SK-N-SH (cell line): ENCODE measurements around the gene MMAA. TPM values are rescaled to one million over a fixed set of nuclear protein-coding genes. Genes with fewer than 3 reads are reported as not detected.

ENCODE experiments used
- CTCF ChIA-PET: fragments of 300-600, 350-600 bp; formaldehyde crosslinking; extraction: SDS; loops from one replicate; lab custom pipeline; 2021; lab: Yijun Ruan, JAX
- POLR2A ChIA-PET: fragments of 350-600 bp; sonication (Branson Sonifier 250); formaldehyde crosslinking; extraction: SDS; loops from one replicate; lab custom pipeline; 2020; ENCODE audit warnings: antibody characterized with exemption, inconsistent platforms; lab: Yijun Ruan, JAX
- DNase-seq: peaks from one replicate; pipeline ENCODE4 v3.0.0; 2012
- H2AFZ ChIP-seq: fragments of 200-600 bp; sonication (generic); 2 replicates; pipeline ENCODE4 v1.8.1; 2016; ENCODE audit warnings: antibody characterized with exemption, mild to moderate bottlenecking, low read depth
- H3F3A ChIP-seq: fragments of 200-600 bp; sonication (generic); replicated peaks from 2 replicates; pipeline ENCODE3; 2016; ENCODE audit warnings: antibody characterized with exemption, mild to moderate bottlenecking; ENCODE audit not compliant: insufficient read depth
- H3K27ac ChIP-seq, 2 experiments: fragments of 200-500 bp in 1 of 2; fragments of 200-600 bp in 1 of 2; sonication (Bioruptor generic) in 1 of 2; sonication (generic), shearing (Covaris generic) in 1 of 2; 2 replicates each; pipeline versions ENCODE4 v1.5.1 to v1.6.1; 2014 to 2016; ENCODE audit warnings: low read depth in 2 of 2, inconsistent platforms in 1 of 2, low read length in 1 of 2, mild to moderate bottlenecking in 1 of 2, mixed read lengths in 1 of 2
- H3K27me3 ChIP-seq: fragments of 200-600 bp; sonication (generic), shearing (Covaris generic); 2 replicates; pipeline ENCODE4 v1.6.1; 2016; ENCODE audit warnings: mixed run types; ENCODE audit not compliant: insufficient read depth
- H3K36me3 ChIP-seq, 2 experiments: fragments of 200-500 bp in 1 of 2; fragments of 200-600 bp in 1 of 2; sonication (Bioruptor generic) in 1 of 2; sonication (generic) in 1 of 2; replicated peaks in 1 of 2; 2 replicates each; pipeline versions ENCODE3 to v1.5.1; 2014 to 2016; ENCODE audit warnings: low read length in 1 of 2, mild to moderate bottlenecking in 1 of 2; ENCODE audit not compliant: insufficient read depth in 2 of 2, control insufficient read depth in 1 of 2
- H3K4me1 ChIP-seq, 2 experiments: fragments of 200-500 bp in 1 of 2; fragments of 200-600 bp in 1 of 2; sonication (Bioruptor generic) in 1 of 2; sonication (generic), shearing (Covaris generic) in 1 of 2; 2 replicates each; pipeline versions ENCODE4 v1.5.1 to v1.6.1; 2014 to 2016; ENCODE audit warnings: low read depth in 1 of 2, low read length in 1 of 2, mixed run types in 1 of 2; ENCODE audit not compliant: insufficient read depth in 2 of 2, control insufficient read depth in 1 of 2
- H3K4me2 ChIP-seq: fragments of 200-600 bp; sonication (generic), shearing (Covaris generic); 2 replicates; pipeline ENCODE4 v1.6.1; 2017; ENCODE audit warnings: mixed run types
- H3K4me3 ChIP-seq, 2 experiments: fragments of 200-500 bp in 1 of 2; fragments of 200-600 bp in 1 of 2; sonication (Bioruptor generic) in 1 of 2; sonication (generic), shearing (Covaris generic) in 1 of 2; 2 replicates each; pipeline versions ENCODE4 v1.5.1 to v1.8.1; 2014 to 2016; ENCODE audit warnings: low read depth in 2 of 2, inconsistent platforms in 1 of 2, low read length in 1 of 2, mild to moderate bottlenecking in 1 of 2, mixed read lengths in 1 of 2, moderate library complexity in 1 of 2
- H3K79me2 ChIP-seq: fragments of 200-600 bp; sonication (generic); 2 replicates; pipeline ENCODE4 v1.8.1; 2017; ENCODE audit warnings: mild to moderate bottlenecking; ENCODE audit not compliant: insufficient read depth
- H3K9ac ChIP-seq: fragments of 200-600 bp; sonication (generic); 2 replicates; pipeline ENCODE4 v1.6.1; 2017; ENCODE audit warnings: mixed run types
- H3K9me2 ChIP-seq: fragments of 200-600 bp; sonication (generic); 2 replicates; pipeline ENCODE4 v1.6.1; 2017; ENCODE audit warnings: mixed run types
- H3K9me3 ChIP-seq: fragments of 200-600 bp; sonication (generic); 2 replicates; pipeline ENCODE4 v1.6.1; 2017; ENCODE audit warnings: mixed run types, mild to moderate bottlenecking, moderate library complexity
- H4K20me1 ChIP-seq: fragments of 200-600 bp; sonication (generic); 2 replicates; pipeline ENCODE4 v1.6.1; 2017; ENCODE audit warnings: mild to moderate bottlenecking, mixed run types; ENCODE audit not compliant: insufficient read depth
- CHD2 ChIP-seq: fragments of 150-350 bp; IDR thresholded peaks from 2 replicates; pipeline ENCODE4 v1.6.1; 2018; ENCODE audit warnings: low read length; ENCODE audit not compliant: partially characterized antibody
- FOXJ3 ChIP-seq: sonication (generic); formaldehyde crosslinking; IDR thresholded peaks from 2 replicates; pipeline ENCODE4 v1.5.1; 2020; ENCODE audit warnings: mild to moderate bottlenecking, missing genetic modification reagents
- GABPA ChIP-seq: IDR thresholded peaks from 2 replicates; pipeline ENCODE4 v1.4.0; 2012; ENCODE audit warnings: low read depth, mild to moderate bottlenecking
- GATA2 ChIP-seq: sonication (generic); formaldehyde crosslinking; IDR thresholded peaks from 2 replicates; pipeline ENCODE4 v1.5.0; 2020; ENCODE audit warnings: mild to moderate bottlenecking, missing genetic modification reagents
- JUND ChIP-seq: IDR thresholded peaks from 2 replicates; pipeline ENCODE4 v1.4.0; 2012
- MAX ChIP-seq: IDR thresholded peaks from 2 replicates; pipeline ENCODE4 v1.4.0; 2012; ENCODE audit warnings: low read depth
- MEF2A ChIP-seq: IDR thresholded peaks from 2 replicates; pipeline ENCODE4 v1.4.0; 2012; ENCODE audit warnings: low read depth, borderline replicate concordance
- MXI1 ChIP-seq: IDR thresholded peaks from 2 replicates; pipeline ENCODE4 v1.6.1; 2012; ENCODE audit warnings: mild to moderate bottlenecking, low read depth, low read length, improper control_type of control experiment
- NFIC ChIP-seq: IDR thresholded peaks from 2 replicates; pipeline ENCODE4 v1.4.0; 2012; ENCODE audit warnings: borderline replicate concordance
- PBX3 ChIP-seq: IDR thresholded peaks from 2 replicates; pipeline ENCODE4; 2012
- RAD21 ChIP-seq: IDR thresholded peaks from 2 replicates; pipeline ENCODE4 v1.6.1; 2012; ENCODE audit warnings: mild to moderate bottlenecking, low read length
- REST ChIP-seq: IDR thresholded peaks from 2 replicates; pipeline ENCODE4 v1.6.1; 2012; ENCODE audit warnings: mild to moderate bottlenecking, low read depth, low read length, moderate library complexity
- RFX5 ChIP-seq: IDR thresholded peaks from 2 replicates; pipeline ENCODE4 v1.6.1; 2012; ENCODE audit warnings: mild to moderate bottlenecking, improper control_type of control experiment, low read length
- SMC3 ChIP-seq: IDR thresholded peaks from 2 replicates; pipeline ENCODE4 v1.6.1; 2012; ENCODE audit warnings: low read depth, low read length, improper control_type of control experiment
- TCF12 ChIP-seq: IDR thresholded peaks from 2 replicates; pipeline ENCODE4 v1.4.0; 2012
- ZBTB33 ChIP-seq: IDR thresholded peaks from 2 replicates; pipeline ENCODE4 v1.4.0; 2012; ENCODE audit warnings: low read depth, borderline replicate concordance
- WGBS: methylation state at CpG from one replicate; pipeline ENCODE4 v1.1.6; 2017; ENCODE audit warnings: low lambda C conversion rate; 5-methylcytosine and 5-hydroxymethylcytosine counted together
- polyA plus RNA-seq, 3 experiments: library from polyadenylated mRNA; depleted of rRNA; stranded (reverse); fragments of >200 nt; gene quantifications; 2 replicates each; pipeline ENCODE4 v1.2.3, GENCODE V29; 2012
- TF ChIP-seq, protein P1 (sequence below): fragments of 150-350 bp; IDR thresholded peaks from 2 replicates; pipeline ENCODE4 v1.6.1; 2016; ENCODE audit warnings: mild to moderate bottlenecking, low read depth, low read length

Gene MMAA
- polyA plus RNA-seq, 1 of the 3 experiments (the other 2 are of a cell fraction): 2.2 TPM

- TF ChIP-seq MEF2A (no peak), SMC3 (no peak), TCF12 (no peak)
Observed at GRCh38 chr4:145694929-145695328, 75.7 kb downstream of the MMAA start (continued).

DNA sequence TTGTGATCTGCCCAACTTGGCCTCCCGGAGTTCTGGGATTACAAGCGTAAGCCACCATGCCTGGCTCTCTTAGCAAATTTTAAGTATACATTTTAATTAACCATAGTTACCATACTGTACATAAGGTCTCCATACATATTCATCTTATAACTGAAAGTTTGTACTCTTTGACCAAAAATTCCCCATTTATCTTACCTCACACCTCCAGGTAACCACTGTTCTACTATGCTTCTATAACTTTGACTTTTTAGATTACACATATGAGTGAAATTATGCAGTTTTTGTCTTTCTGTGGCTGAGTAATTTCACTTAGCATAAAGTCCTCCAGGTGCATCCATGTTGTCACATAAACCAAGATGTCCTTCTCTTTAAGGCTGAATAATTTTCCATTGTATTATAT lies 78.1 kb downstream of the MMAA start:
- no peak for DNase-seq
- Histone ChIP-seq H3K9ac (no peak overlapping the region), H3K79me2 (no peaks in the 10 kb centered on the region), H3K4me3 (no peak overlapping the region), H3K27ac (no peak overlapping the region), H2AFZ (no peak overlapping the region), H3F3A (no peaks in the 10 kb centered on the region), H3K4me1 (no peaks in the 10 kb centered on the region; a peak in 1 of 4 replicates), H3K36me3 (no peaks in the 10 kb centered on the region), H3K9me2 (no peaks in the 10 kb centered on the region), H3K27me3 (no peaks in the 10 kb centered on the region), H4K20me1 (no peaks in the 10 kb centered on the region), H3K9me3 (no peaks in the 10 kb centered on the region), H3K4me2 (no peak overlapping the region)
- ChIA-PET POLR2A (no interaction called here), CTCF (no interaction called here)
- TF ChIP-seq ZBTB33 (no peak), JUND (no peak), GATA2 (no peak), RFX5 (no peak), MXI1 (no peak), NFIC (no peak), RAD21 (no peak), MAX (no peak)
- WGBS: 82% methylated on average over 2 of the region's 2 CpGs

DNA sequence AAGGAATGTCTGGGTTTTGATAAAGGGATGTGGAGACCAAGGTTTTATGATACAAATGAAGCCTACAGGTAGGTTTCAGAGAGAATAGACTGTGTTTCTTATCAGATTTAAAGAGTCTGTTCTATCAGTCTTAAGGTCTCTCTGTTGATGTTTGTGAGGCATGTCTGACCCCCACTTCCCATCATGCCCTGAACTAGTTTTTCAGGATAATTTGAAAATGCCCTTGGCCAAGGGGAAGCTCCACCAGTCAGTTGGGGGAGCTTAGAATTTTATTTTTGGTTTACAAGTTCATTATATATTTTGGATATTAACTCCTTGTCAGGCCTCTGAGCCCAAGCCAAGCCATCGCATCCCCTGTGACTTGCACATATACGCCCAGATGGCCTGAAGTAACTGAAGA lies 79.3 kb downstream of the MMAA start:
- Histone ChIP-seq H2AFZ (no peak overlapping the region), H3K4me1 (no peaks in the 10 kb centered on the region; a peak in 1 of 4 replicates), H3K79me2 (no peaks in the 10 kb centered on the region), H3F3A (no peaks in the 10 kb centered on the region), H3K36me3 (no peaks in the 10 kb centered on the region), H3K27ac (no peak overlapping the region), H4K20me1 (no peaks in the 10 kb centered on the region), H3K9me2 (no peaks in the 10 kb centered on the region), H3K4me2 (no peak overlapping the region), H3K9me3 (no peaks in the 10 kb centered on the region), H3K9ac (no peak overlapping the region), H3K4me3 (no peak overlapping the region), H3K27me3 (no peaks in the 10 kb centered on the region)
- POLR2A ChIA-PET: no interaction called here
- 88% methylated on average over 2 of the region's 2 CpGs for WGBS
- no peak for DNase-seq
- CTCF ChIA-PET: no interaction called here
- no peak for TF ChIP-seq FOXJ3 (CRISPR knock-in tag)
- TF ChIP-seq NFIC: no peak
- no peak for TF ChIP-seq GABPA
- TF ChIP-seq PBX3: no peak
- TF ChIP-seq MAX: no peak
- no peak for TF ChIP-seq ZBTB33
- TF ChIP-seq, protein P1, sequence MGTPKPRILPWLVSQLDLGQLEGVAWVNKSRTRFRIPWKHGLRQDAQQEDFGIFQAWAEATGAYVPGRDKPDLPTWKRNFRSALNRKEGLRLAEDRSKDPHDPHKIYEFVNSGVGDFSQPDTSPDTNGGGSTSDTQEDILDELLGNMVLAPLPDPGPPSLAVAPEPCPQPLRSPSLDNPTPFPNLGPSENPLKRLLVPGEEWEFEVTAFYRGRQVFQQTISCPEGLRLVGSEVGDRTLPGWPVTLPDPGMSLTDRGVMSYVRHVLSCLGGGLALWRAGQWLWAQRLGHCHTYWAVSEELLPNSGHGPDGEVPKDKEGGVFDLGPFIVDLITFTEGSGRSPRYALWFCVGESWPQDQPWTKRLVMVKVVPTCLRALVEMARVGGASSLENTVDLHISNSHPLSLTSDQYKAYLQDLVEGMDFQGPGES: no peak
- no peak for TF ChIP-seq REST
- TF ChIP-seq CHD2: no peak
